ENCODE results near the gene ZBED4. TPM values are rescaled to one million over a fixed set of nuclear protein-coding genes. Genes with fewer than 3 reads are reported as not detected.
A peak's percentile ranks its signal among the peaks of the same experiment; 100 is the strongest.

Gene ZBED4
- total RNA-seq, 1 donor from 2014 or later: 25.2 TPM

GRCh38 chr22:49853981-49854831 is 562 bp downstream of the ZBED4 start:
- H3K27ac Mint-ChIP-seq: peak overlapping the region; percentile 96
- peak overlapping the region; percentile 93 for H3K4me3 Mint-ChIP-seq (ENCODE audit: low read depth)
- peaks cover 5% of the 10 kb centered on the region for H3K27me3 Mint-ChIP-seq (ENCODE audit: low read depth)
- H3K9me3 Mint-ChIP-seq: no peaks in the 10 kb centered on the region
- H3K4me1 Mint-ChIP-seq (ENCODE audit: low read depth): peaks cover 45% of the 10 kb centered on the region
- no peak for DNase-seq (ENCODE audit: low spot score)
- peaks cover 22% of the 10 kb centered on the region for H3K36me3 Mint-ChIP-seq (ENCODE audit: low read depth)
- intact Hi-C loops (cut with micrococcal nuclease): loop anchor here (2.0 kb wide), 2 partner anchors 15 to 65 kb away; partner anchors contain the start of genes ALG12 and CRELD2

GRCh38 chr22:49855251-49855911 is 1.7 kb downstream of the ZBED4 start:
- intact Hi-C loops (cut with micrococcal nuclease): no loop called here

GRCh38 chr22:49856343-49856742 is 2.7 kb downstream of the ZBED4 start:
- H3K27me3 Mint-ChIP-seq (ENCODE audit: low read depth): no peaks in the 10 kb centered on the region
- H3K4me3 Mint-ChIP-seq (ENCODE audit: low read depth): peak overlapping the region; percentile 93
- peak overlapping the region; percentile 36 for H3K27ac Mint-ChIP-seq
- peaks cover 22% of the 10 kb centered on the region for H3K36me3 Mint-ChIP-seq (ENCODE audit: low read depth)
- no peak for DNase-seq (ENCODE audit: low spot score)
- intact Hi-C loops (cut with micrococcal nuclease): no loop called here
- peaks cover 39% of the 10 kb centered on the region for H3K4me1 Mint-ChIP-seq (ENCODE audit: low read depth)
- no peaks in the 10 kb centered on the region for H3K9me3 Mint-ChIP-seq

More at GRCh38 chr22:49855251-49855911, 1.7 kb downstream of the ZBED4 start:
- peaks cover 22% of the 10 kb centered on the region for H3K36me3 Mint-ChIP-seq (ENCODE audit: low read depth)
- H3K27ac Mint-ChIP-seq: peak overlapping the region; percentile 68
- H3K27me3 Mint-ChIP-seq (ENCODE audit: low read depth): peaks cover 5% of the 10 kb centered on the region
- peak overlapping the region; percentile 93 for H3K4me3 Mint-ChIP-seq (ENCODE audit: low read depth)
- H3K4me1 Mint-ChIP-seq (ENCODE audit: low read depth): peaks cover 44% of the 10 kb centered on the region
- DNase-seq (ENCODE audit: low spot score): no peak
- no peaks in the 10 kb centered on the region for H3K9me3 Mint-ChIP-seq

- Mint-ChIP-seq H3K9me3 (no peaks in the 10 kb centered on the region), H3K36me3 (ENCODE audit: low read depth) (peaks cover 26% of the 10 kb centered on the region), H3K4me3 (ENCODE audit: low read depth) (no peak overlapping the region), H3K27me3 (ENCODE audit: low read depth) (no peaks in the 10 kb centered on the region), H3K27ac (no peak overlapping the region), H3K4me1 (ENCODE audit: low read depth) (peaks cover 37% of the 10 kb centered on the region)
- no peak for DNase-seq (ENCODE audit: low spot score)
- intact Hi-C loops (cut with micrococcal nuclease): no loop called here
Measured at GRCh38 chr22:49856766-49857618, 3.3 kb downstream of the ZBED4 start.

GRCh38 chr22:49858827-49859226 is 5.2 kb downstream of the ZBED4 start:
- no peaks in the 10 kb centered on the region for H3K27me3 Mint-ChIP-seq (ENCODE audit: low read depth)
- H3K4me1 Mint-ChIP-seq (ENCODE audit: low read depth): peaks cover 38% of the 10 kb centered on the region
- peak overlapping the region; percentile 5 for H3K27ac Mint-ChIP-seq
- peaks cover 37% of the 10 kb centered on the region for H3K36me3 Mint-ChIP-seq (ENCODE audit: low read depth)
- no peak overlapping the region for H3K4me3 Mint-ChIP-seq (ENCODE audit: low read depth)
- intact Hi-C loops (cut with micrococcal nuclease): no loop called here
- no peaks in the 10 kb centered on the region for H3K9me3 Mint-ChIP-seq
- DNase-seq (ENCODE audit: low spot score): no peak

- H3K36me3 Mint-ChIP-seq (ENCODE audit: low read depth): peaks cover 53% of the 10 kb centered on the region
- intact Hi-C loops (cut with micrococcal nuclease): no loop called here
- H3K27ac Mint-ChIP-seq: no peak overlapping the region
- H3K9me3 Mint-ChIP-seq: peaks cover 15% of the 10 kb centered on the region
- no peaks in the 10 kb centered on the region for H3K27me3 Mint-ChIP-seq (ENCODE audit: low read depth)
- H3K4me3 Mint-ChIP-seq (ENCODE audit: low read depth): no peak overlapping the region
- DNase-seq (ENCODE audit: low spot score): no peak
- peaks cover 31% of the 10 kb centered on the region for H3K4me1 Mint-ChIP-seq (ENCODE audit: low read depth)
Measured at GRCh38 chr22:49861642-49862495, 8.2 kb downstream of the ZBED4 start.

- DNase-seq (ENCODE audit: low spot score): no peak
- Mint-ChIP-seq H3K27me3 (ENCODE audit: low read depth) (no peaks in the 10 kb centered on the region), H3K36me3 (ENCODE audit: low read depth) (peaks cover 59% of the 10 kb centered on the region), H3K9me3 (peaks cover 20% of the 10 kb centered on the region), H3K27ac (no peak overlapping the region), H3K4me3 (ENCODE audit: low read depth) (no peak overlapping the region), H3K4me1 (ENCODE audit: low read depth) (peaks cover 35% of the 10 kb centered on the region)
- intact Hi-C loops (cut with micrococcal nuclease): no loop called here
Measured at GRCh38 chr22:49862496-49862776, 8.8 kb downstream of the ZBED4 start.

- peaks cover 42% of the 10 kb centered on the region for H3K4me1 Mint-ChIP-seq (ENCODE audit: low read depth)
- H3K9me3 Mint-ChIP-seq: peaks cover 33% of the 10 kb centered on the region
- intact Hi-C loops (cut with micrococcal nuclease): no loop called here
- H3K27ac Mint-ChIP-seq: peak overlapping the region; percentile 26
- H3K4me3 Mint-ChIP-seq (ENCODE audit: low read depth): no peak overlapping the region
- DNase-seq (ENCODE audit: low spot score): no peak
- H3K27me3 Mint-ChIP-seq (ENCODE audit: low read depth): no peaks in the 10 kb centered on the region
- peaks cover 69% of the 10 kb centered on the region for H3K36me3 Mint-ChIP-seq (ENCODE audit: low read depth)
Measured at GRCh38 chr22:49863931-49864330, 10.3 kb downstream of the ZBED4 start.

- Mint-ChIP-seq H3K36me3 (ENCODE audit: low read depth) (peaks cover 79% of the 10 kb centered on the region), H3K4me1 (ENCODE audit: low read depth) (peaks cover 52% of the 10 kb centered on the region), H3K27ac (no peak overlapping the region), H3K9me3 (peaks cover 45% of the 10 kb centered on the region), H3K4me3 (ENCODE audit: low read depth) (no peak overlapping the region), H3K27me3 (ENCODE audit: low read depth) (no peaks in the 10 kb centered on the region)
- no peak for DNase-seq (ENCODE audit: low spot score)
- intact Hi-C loops (cut with micrococcal nuclease): loop anchor here (5.0 kb wide), 1 partner anchor 38 kb away; the partner anchor contains the start of gene BRD1
Measured at GRCh38 chr22:49865156-49865555, 11.5 kb downstream of the ZBED4 start.

GRCh38 chr22:49866134-49866533 is 12.5 kb downstream of the ZBED4 start:
- Mint-ChIP-seq H3K4me3 (ENCODE audit: low read depth) (no peak overlapping the region), H3K27ac (no peak overlapping the region), H3K4me1 (ENCODE audit: low read depth) (peaks cover 56% of the 10 kb centered on the region), H3K27me3 (ENCODE audit: low read depth) (no peaks in the 10 kb centered on the region), H3K36me3 (ENCODE audit: low read depth) (peaks cover 85% of the 10 kb centered on the region), H3K9me3 (peaks cover 51% of the 10 kb centered on the region)
- intact Hi-C loops (cut with micrococcal nuclease): loop anchor here (5.0 kb wide), 1 partner anchor 39 kb away; the partner anchor contains the start of gene BRD1
- no peak for DNase-seq (ENCODE audit: low spot score)

GRCh38 chr22:49866646-49867045 is 13.0 kb downstream of the ZBED4 start:
- no peak overlapping the region for H3K4me3 Mint-ChIP-seq (ENCODE audit: low read depth)
- H3K4me1 Mint-ChIP-seq (ENCODE audit: low read depth): peaks cover 55% of the 10 kb centered on the region
- intact Hi-C loops (cut with micrococcal nuclease): loop anchor here (5.0 kb wide), 1 partner anchor 39 kb away; the partner anchor contains the start of gene BRD1
- peaks cover 51% of the 10 kb centered on the region for H3K9me3 Mint-ChIP-seq
- H3K27me3 Mint-ChIP-seq (ENCODE audit: low read depth): no peaks in the 10 kb centered on the region
- H3K27ac Mint-ChIP-seq: peak overlapping the region; percentile 48
- peaks cover 84% of the 10 kb centered on the region for H3K36me3 Mint-ChIP-seq (ENCODE audit: low read depth)
- no peak for DNase-seq (ENCODE audit: low spot score)
